HUES48 (cell line): ENCODE measurements around the gene FGF5.
"Not testable (repeated sequence)": the region's sequence is repeated elsewhere in the genome, so short reads cannot be mapped to it uniquely, and the experiment has no call there.

ENCODE experiments used
- H3K27ac ChIP-seq: one replicate; pipeline ENCODE4 v1.7.0; 2013; ENCODE audit warnings: low read depth, low read length, inconsistent platforms
- H3K27me3 ChIP-seq: 2 replicates; pipeline ENCODE4 v1.6.1; 2013; ENCODE audit warnings: mild to moderate bottlenecking, low read length; ENCODE audit not compliant: control insufficient read depth, insufficient read depth
- H3K36me3 ChIP-seq: 2 replicates; pipeline ENCODE4 v1.6.1; 2013; ENCODE audit warnings: low read length; ENCODE audit not compliant: control insufficient read depth, insufficient read depth
- H3K4me1 ChIP-seq: 2 replicates; pipeline ENCODE4 v1.6.1; 2013; ENCODE audit warnings: mild to moderate bottlenecking, low read length; ENCODE audit not compliant: control insufficient read depth, insufficient read depth
- H3K4me3 ChIP-seq: 2 replicates; pipeline ENCODE4 v1.5.1; 2013; ENCODE audit warnings: mild to moderate bottlenecking, low read depth, low read length
- H3K9ac ChIP-seq: 2 replicates; pipeline ENCODE4 v1.6.1; 2013; ENCODE audit warnings: mild to moderate bottlenecking, low read depth, low read length, moderate library complexity
- H3K9me3 ChIP-seq: 2 replicates; pipeline ENCODE4 v1.6.1; 2013; ENCODE audit warnings: low read length; ENCODE audit not compliant: control insufficient read depth, insufficient read depth

The FGF5 gene

DNA sequence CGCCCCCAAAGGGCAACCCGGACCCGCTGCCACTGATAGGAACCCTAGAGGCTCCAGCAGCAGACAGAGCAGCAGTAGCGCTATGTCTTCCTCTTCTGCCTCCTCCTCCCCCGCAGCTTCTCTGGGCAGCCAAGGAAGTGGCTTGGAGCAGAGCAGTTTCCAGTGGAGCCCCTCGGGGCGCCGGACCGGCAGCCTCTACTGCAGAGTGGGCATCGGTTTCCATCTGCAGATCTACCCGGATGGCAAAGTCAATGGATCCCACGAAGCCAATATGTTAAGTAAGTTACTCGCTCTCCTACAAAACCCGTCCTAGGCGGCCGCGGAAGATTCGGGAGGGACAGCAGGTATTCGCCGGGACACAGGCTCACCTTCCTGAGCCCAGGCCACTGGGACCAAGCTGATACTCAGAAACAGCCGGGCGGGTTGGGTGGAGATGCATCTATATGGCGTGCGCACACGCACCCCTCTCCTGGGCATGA lies 477 bp downstream of the FGF5 start:
- Histone ChIP-seq H3K9me3 (no peaks in the 10 kb centered on the region), H3K27me3 (peaks cover 100% of the 10 kb centered on the region), H3K4me1 (peaks cover 25% of the 10 kb centered on the region), H3K27ac (no peak overlapping the region), H3K9ac (no peak overlapping the region), H3K4me3 (peak overlapping the region; percentile 51), H3K36me3 (no peaks in the 10 kb centered on the region)

GRCh38 chr4:80268081-80268823 lies 1.8 kb downstream of the FGF5 start:
- Histone ChIP-seq H3K9me3 (no peaks in the 10 kb centered on the region), H3K9ac (no peak overlapping the region), H3K27me3 (peaks cover 96% of the 10 kb centered on the region), H3K27ac (no peak overlapping the region), H3K4me1 (peaks cover 25% of the 10 kb centered on the region), H3K36me3 (no peaks in the 10 kb centered on the region), H3K4me3 (peak overlapping the region; percentile 37)

DNA sequence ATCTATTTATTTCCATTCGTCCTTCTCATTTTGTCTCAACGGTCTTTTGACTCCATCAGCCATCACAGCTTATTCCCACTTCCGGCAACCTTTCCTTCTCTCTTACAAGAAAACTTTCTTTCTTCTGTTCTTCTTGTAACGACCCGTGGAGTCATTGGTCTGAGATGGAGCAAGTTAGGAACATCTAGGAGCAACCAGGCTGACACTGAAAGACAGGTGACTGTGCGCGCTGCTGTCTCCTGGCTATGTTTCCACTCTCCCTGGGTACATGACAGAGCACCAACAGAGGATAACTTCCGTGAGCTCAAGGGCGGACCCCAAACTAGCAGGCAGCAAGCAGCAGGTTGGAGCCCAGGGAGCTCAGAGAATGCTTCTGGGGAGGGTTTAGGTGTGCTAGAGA lies 2.5 kb downstream of the FGF5 start:
- Histone ChIP-seq H3K4me1 (peaks cover 22% of the 10 kb centered on the region), H3K9ac (no peak overlapping the region), H3K27me3 (peaks cover 89% of the 10 kb centered on the region), H3K36me3 (no peaks in the 10 kb centered on the region), H3K9me3 (no peaks in the 10 kb centered on the region), H3K27ac (no peak overlapping the region), H3K4me3 (peak overlapping the region; percentile 37; the same call in 1 of the 2 replicates)

GRCh38 chr4:80270321-80270720 lies 3.9 kb downstream of the FGF5 start:
- Histone ChIP-seq H3K36me3 (no peaks in the 10 kb centered on the region), H3K4me3 (no peak overlapping the region), H3K4me1 (peaks cover 19% of the 10 kb centered on the region), H3K27ac (no peak overlapping the region), H3K9ac (no peak overlapping the region), H3K27me3 (peaks cover 76% of the 10 kb centered on the region), H3K9me3 (no peaks in the 10 kb centered on the region)

DNA sequence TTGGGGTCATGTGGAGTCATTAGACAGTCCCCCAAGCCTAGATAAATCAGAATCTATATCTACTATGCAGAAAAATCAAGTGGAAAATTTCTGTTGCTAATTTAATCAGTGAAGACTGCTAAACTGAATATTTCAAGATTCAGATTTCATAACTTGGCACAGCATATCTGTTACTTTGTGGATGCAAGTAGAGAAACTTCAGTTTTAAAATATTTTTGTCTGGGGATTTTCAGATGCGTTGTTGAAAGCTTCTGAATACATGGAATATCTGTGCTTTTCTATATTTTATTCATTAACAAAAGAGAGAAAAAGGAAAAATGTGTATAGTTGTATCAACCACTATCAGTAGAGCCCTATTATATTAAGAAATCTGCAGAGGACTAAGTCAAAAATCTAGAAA lies 4.4 kb downstream of the FGF5 start:
- Histone ChIP-seq H3K27me3 (peaks cover 70% of the 10 kb centered on the region), H3K4me1 (peaks cover 14% of the 10 kb centered on the region), H3K36me3 (no peaks in the 10 kb centered on the region), H3K27ac (no peak overlapping the region), H3K9me3 (no peaks in the 10 kb centered on the region), H3K4me3 (no peak overlapping the region), H3K9ac (no peak overlapping the region)

- Histone ChIP-seq H3K27ac (no peak overlapping the region), H3K4me1 (peaks cover 11% of the 10 kb centered on the region; the same call in 1 of the 2 replicates), H3K9ac (no peak overlapping the region), H3K36me3 (no peaks in the 10 kb centered on the region), H3K9me3 (no peaks in the 10 kb centered on the region), H3K4me3 (no peak overlapping the region), H3K27me3 (peaks cover 61% of the 10 kb centered on the region)
These were observed 5.3 kb downstream of the FGF5 start for GRCh38 chr4:80271801-80272200.

GRCh38 chr4:80276931-80277330 lies 10.5 kb downstream of the FGF5 start:
- H3K4me3 ChIP-seq = no peak overlapping the region
- H3K9me3 ChIP-seq = no peaks in the 10 kb centered on the region
- peaks cover 13% of the 10 kb centered on the region for H3K27me3 ChIP-seq
- no peaks in the 10 kb centered on the region for H3K4me1 ChIP-seq
- no peaks in the 10 kb centered on the region for H3K36me3 ChIP-seq
- no peak overlapping the region for H3K9ac ChIP-seq
- no peak overlapping the region for H3K27ac ChIP-seq

DNA sequence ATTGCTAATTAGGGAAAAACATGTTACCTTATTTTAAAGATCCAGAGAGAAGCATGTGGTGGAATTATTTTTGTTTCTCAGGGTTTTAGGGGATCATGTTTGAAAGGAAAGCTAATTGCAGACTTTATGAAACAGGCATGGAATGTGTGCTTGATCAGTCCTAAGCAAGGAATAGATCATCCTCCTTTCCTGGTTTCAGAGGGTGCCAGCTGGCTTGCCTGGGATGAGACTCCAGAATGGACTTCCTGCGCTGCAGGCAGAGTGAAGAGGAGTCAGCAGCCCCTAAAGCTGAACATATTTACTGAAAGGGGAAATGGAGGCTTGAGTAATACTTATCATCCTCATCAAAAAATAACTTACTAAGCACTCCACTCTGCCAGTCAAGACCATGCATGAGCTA lies 13.3 kb downstream of the FGF5 start:
- Histone ChIP-seq H3K4me1 (no peaks in the 10 kb centered on the region), H3K4me3 (no peak overlapping the region), H3K9ac (no peak overlapping the region), H3K27ac (no peak overlapping the region), H3K9me3 (no peaks in the 10 kb centered on the region), H3K27me3 (0 out of 2 replicates have a peak, but pooled peaks cover 3% of the 10 kb centered on the region), H3K36me3 (no peaks in the 10 kb centered on the region)

DNA sequence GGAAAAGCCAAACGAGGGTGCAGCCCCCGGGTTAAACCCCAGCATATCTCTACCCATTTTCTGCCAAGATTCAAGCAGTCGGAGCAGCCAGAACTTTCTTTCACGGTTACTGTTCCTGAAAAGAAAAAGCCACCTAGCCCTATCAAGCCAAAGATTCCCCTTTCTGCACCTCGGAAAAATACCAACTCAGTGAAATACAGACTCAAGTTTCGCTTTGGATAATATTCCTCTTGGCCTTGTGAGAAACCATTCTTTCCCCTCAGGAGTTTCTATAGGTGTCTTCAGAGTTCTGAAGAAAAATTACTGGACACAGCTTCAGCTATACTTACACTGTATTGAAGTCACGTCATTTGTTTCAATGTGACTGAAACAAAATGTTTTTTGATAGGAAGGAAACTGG lies 20.0 kb downstream of the FGF5 start:
- H3K4me3 ChIP-seq = no peak overlapping the region
- H3K9ac ChIP-seq = no peak overlapping the region
- H3K27me3 ChIP-seq = no peaks in the 10 kb centered on the region

GRCh38 chr4:80290665-80291064 lies 24.2 kb downstream of the FGF5 start:
- H3K27ac ChIP-seq, H3K4me3 ChIP-seq, H3K27me3 ChIP-seq, H3K4me1 ChIP-seq, H3K9me3 ChIP-seq, H3K9ac ChIP-seq, H3K36me3 ChIP-seq: not testable (repeated sequence)

More for the DNA sequence above, 20.0 kb downstream of the FGF5 start:
- Histone ChIP-seq H3K9me3 (no peaks in the 10 kb centered on the region), H3K27ac (no peak overlapping the region), H3K36me3 (no peaks in the 10 kb centered on the region), H3K4me1 (no peaks in the 10 kb centered on the region)

GRCh38 chr4:80294206-80294605 lies 27.7 kb downstream of the FGF5 start:
- no peaks in the 10 kb centered on the region for H3K9me3 ChIP-seq
- H3K36me3 ChIP-seq = no peaks in the 10 kb centered on the region
- H3K4me1 ChIP-seq = no peaks in the 10 kb centered on the region
- no peak overlapping the region for H3K9ac ChIP-seq
- H3K4me3 ChIP-seq = no peak overlapping the region
- H3K27me3 ChIP-seq = no peaks in the 10 kb centered on the region
- no peak overlapping the region for H3K27ac ChIP-seq
